Endothelial cell of umbilical vein (primary cell): Measurements from ENCODE around the gene COL18A1. TPM values are rescaled to one million over a fixed set of nuclear protein-coding genes. Genes with fewer than 3 reads are reported as not detected.

Experiments
- BruUV-seq: library from RNA; stranded (reverse); fragments of 400-500 nt; replicated peaks from 2 replicates; lab custom pipeline; 2021; lab: Mats Ljungman, UMichigan
- CTCF ChIA-PET: fragments of 300-600, 350-600 bp; sonication (Branson Sonifier 250); formaldehyde crosslinking; loops from one replicate; lab custom pipeline; 2021; ENCODE audit warnings: antibody characterized with exemption, inconsistent platforms; lab: Charles Lee
- POLR2A ChIA-PET: fragments of 300-600, 350-600 bp; sonication (Branson Sonifier 250); formaldehyde crosslinking; loops from one replicate; lab custom pipeline; 2021; ENCODE audit warnings: antibody characterized with exemption, inconsistent platforms; lab: Charles Lee
- DNase-seq: peaks from one replicate; pipeline ENCODE4 v3.0.0-alpha.2; 2011; ENCODE audit warnings: low read depth, low spot score
- FAIRE-seq: peaks from 2 replicates; lab custom pipeline; 2011; peaks lifted over from hg19 to GRCh38; lab: Jason Lieb, UNC
- H2AFZ ChIP-seq: 2 replicates; pipeline ENCODE4 v1.6.0; 2012; ENCODE audit warnings: low read depth, low read length, control low read depth, inconsistent platforms
- H3K27ac ChIP-seq: 2 replicates; pipeline ENCODE4 v1.5.1; 2011; ENCODE audit warnings: low read depth, mild to moderate bottlenecking, control low read depth, low read length, moderate library complexity; ENCODE audit not compliant: insufficient read depth
- H3K27me3 ChIP-seq, 2 experiments: 2 replicates each; pipeline versions ENCODE4 v1.6.0 to v1.6.1; 2011; ENCODE audit warnings: low read length in 2 of 2, mixed read lengths in 1 of 2; ENCODE audit not compliant: control insufficient read depth in 2 of 2, insufficient read depth in 2 of 2
- H3K36me3 ChIP-seq, 2 experiments: 2 replicates in 1 of 2; 3 replicates in 1 of 2; pipeline ENCODE4 v1.5.1; 2011; ENCODE audit warnings: low read length in 2 of 2, mild to moderate bottlenecking in 1 of 2, moderate library complexity in 1 of 2; ENCODE audit not compliant: control insufficient read depth in 2 of 2, insufficient read depth in 2 of 2; ENCODE audit errors: extremely low read depth in 1 of 2
- H3K4me1 ChIP-seq: 3 replicates; pipeline ENCODE4 v1.5.1; 2011; ENCODE audit warnings: mild to moderate bottlenecking, low read length; ENCODE audit not compliant: control insufficient read depth, insufficient read depth; ENCODE audit errors: extremely low read depth
- H3K4me2 ChIP-seq: 2 replicates; pipeline ENCODE4 v1.6.1; 2011; ENCODE audit warnings: low read length, control low read depth, mixed read lengths; ENCODE audit not compliant: insufficient read depth
- H3K4me3 ChIP-seq, 3 experiments: fragments of 200-600 bp in 1 of 3; sonication (generic), shearing (Covaris generic) in 1 of 3; replicated peaks in 1 of 3; 2 replicates each; pipeline ENCODE4 v1.5.1; 2011 to 2016; ENCODE audit warnings: control low read depth in 3 of 3, low read length in 3 of 3, mild to moderate bottlenecking in 2 of 3, inconsistent platforms in 1 of 3, low read depth in 1 of 3, moderate library complexity in 1 of 3; ENCODE audit not compliant: insufficient read depth in 1 of 3
- H3K79me2 ChIP-seq: 2 replicates; pipeline ENCODE4 v1.6.0; 2012; ENCODE audit warnings: low read length, inconsistent platforms; ENCODE audit not compliant: control insufficient read depth, insufficient read depth
- H3K9ac ChIP-seq: replicated peaks from 2 replicates; pipeline ENCODE3; 2011; ENCODE audit warnings: low read length, control low read depth; ENCODE audit not compliant: insufficient read depth; ENCODE audit errors: extremely low read depth
- H3K9me1 ChIP-seq: replicated peaks from 3 replicates; pipeline ENCODE4 v1.6.0; 2011; ENCODE audit warnings: mild to moderate bottlenecking, low read length; ENCODE audit not compliant: control insufficient read depth, insufficient read depth; ENCODE audit errors: extremely low read depth
- H3K9me3 ChIP-seq: replicated peaks from 2 replicates; pipeline ENCODE4 v1.5.1; 2012; ENCODE audit warnings: low read length, inconsistent platforms; ENCODE audit not compliant: control insufficient read depth, insufficient read depth
- H4K20me1 ChIP-seq: replicated peaks from 2 replicates; pipeline ENCODE3; 2011; ENCODE audit warnings: mild to moderate bottlenecking, low read length; ENCODE audit not compliant: control insufficient read depth, insufficient read depth; ENCODE audit errors: extremely low read depth
- EZH2 ChIP-seq: IDR thresholded peaks from 2 replicates; pipeline ENCODE4 v1.6.1; 2012; ENCODE audit warnings: borderline replicate concordance, low read depth, mild to moderate bottlenecking, moderate library complexity, low read length, inconsistent platforms; ENCODE audit not compliant: severe bottlenecking
- FOS ChIP-seq: IDR thresholded peaks from 2 replicates; pipeline ENCODE4 v1.6.1; 2011; ENCODE audit warnings: mild to moderate bottlenecking, low read length, moderate library complexity, borderline replicate concordance; ENCODE audit not compliant: insufficient read depth
- GATA2 ChIP-seq: IDR thresholded peaks from 2 replicates; pipeline ENCODE4 v1.7.0; 2011; ENCODE audit warnings: low read depth, mild to moderate bottlenecking, moderate library complexity, mixed read lengths, low read length; ENCODE audit not compliant: insufficient read length, insufficient read depth
- JUN ChIP-seq: IDR thresholded peaks from 2 replicates; pipeline ENCODE4 v1.6.1; 2011; ENCODE audit warnings: borderline replicate concordance, low read depth; ENCODE audit not compliant: insufficient read length, insufficient read depth
- MYC ChIP-seq: IDR thresholded peaks from one replicate; pipeline ENCODE4 v1.6.1; 2011; ENCODE audit warnings: mild to moderate bottlenecking, low read depth, low read length
- POLR2A ChIP-seq: IDR thresholded peaks from 2 replicates; pipeline ENCODE4 v1.6.1; 2012; ENCODE audit warnings: low read depth, mild to moderate bottlenecking, control low read depth, low read length
- POLR2AphosphoS5 ChIP-seq: IDR thresholded peaks from 2 replicates; pipeline ENCODE4 v1.6.1; 2012; ENCODE audit warnings: low read depth, mild to moderate bottlenecking, control low read depth, low read length, moderate library complexity; ENCODE audit not compliant: insufficient read depth
- dilution Hi-C: fragments of 300-500 bp; cut with MboI; formaldehyde crosslinking; loops from one replicate; pipeline ENCODE4 v1.15.0; 2019; ENCODE audit warnings: low sequenced_read_pairs; ENCODE audit not compliant: extremely low pct_ligation_motif_present
- intact Hi-C: fragments of 100-400 bp; cut with micrococcal nuclease; formaldehyde crosslinking; loops from one replicate; pipeline ENCODE4 v1.10.0; 2022
- polyA plus RNA-seq, 4 experiments: library from polyadenylated mRNA; depleted of rRNA in 3 of 4; stranded (reverse) in 3 of 4; unstranded in 1 of 4; fragments of >200 nt; gene quantifications; 2 replicates each; pipeline versions ENCODE4 v1.2.1 to v1.2.3, GENCODE V29; 2011 to 2012; ENCODE audit warnings: missing spikeins in 1 of 4
- total RNA-seq: library from RNA; stranded (reverse); gene quantifications from 2 replicates; pipeline ENCODE4 v1.2.3, GENCODE V29; 2021
- TF ChIP-seq, protein P1 (sequence below), 2 donors: IDR thresholded peaks; 1 replicate in 1 of 2; 2 replicates in 1 of 2; pipeline ENCODE4 v1.5.1; 2011; ENCODE audit warnings: low read length in 2 of 2, mild to moderate bottlenecking in 2 of 2, moderate library complexity in 2 of 2, control low read depth in 1 of 2, inconsistent platforms in 1 of 2, low read depth in 1 of 2; ENCODE audit not compliant: insufficient read depth in 1 of 2; ENCODE audit errors: extremely low read depth in 1 of 2
- TF ChIP-seq, protein P2 (sequence below): IDR thresholded peaks from 2 replicates; pipeline ENCODE4 v1.6.1; 2011; ENCODE audit not compliant: insufficient read depth, insufficient read length

COL18A1 gene
- total and polyA plus RNA-seq, 2 donors (not counting 3 experiments of a cell fraction or from before 2014, with no cell fraction given) = 198 to 252 TPM

DNA sequence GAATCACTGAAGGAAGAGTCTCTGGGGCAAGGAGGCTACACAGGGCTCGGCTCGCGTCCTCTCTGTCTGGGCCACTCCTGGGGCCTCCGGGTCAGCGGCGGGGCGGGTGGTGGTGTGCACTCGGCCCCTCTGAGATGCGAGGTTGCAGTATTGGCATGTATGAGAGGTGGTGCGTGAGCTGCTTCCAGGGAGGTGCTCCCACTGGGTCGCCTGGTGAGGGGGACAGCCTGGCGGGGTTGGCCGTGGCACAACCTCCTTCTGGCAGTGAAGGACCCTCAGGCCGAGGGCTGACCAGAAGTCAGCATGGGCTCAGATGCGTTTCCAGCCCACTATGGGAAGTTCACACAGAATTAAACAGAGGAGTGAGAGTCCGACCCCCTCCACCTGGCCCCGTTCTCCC lies 38.5 kb upstream of the COL18A1 start:
- ChIA-PET CTCF (interaction anchor here (1.1 to 1.9 kb wide), 8 partner anchors 18 to 77 kb away, joined by 3 to 12 read pairs (median 4); no protein-coding TSS in a partner anchor), POLR2A (interaction anchor here (1.0 to 1.5 kb wide), 2 partner anchors 47 to 49 kb away, joined by 3 read pairs; no protein-coding TSS in a partner anchor)
- Histone ChIP-seq H2AFZ (no peak overlapping the region), H3K9ac (peak overlapping the region; percentile 77), H3K4me2 (peak overlapping the region; percentile 5), H3K27ac (peak overlapping the region; percentile 96), H3K4me1 (peaks cover 42% of the 10 kb centered on the region), H3K4me3 (no peak overlapping the region), H4K20me1 (no peaks in the 10 kb centered on the region), H3K36me3 (no peaks in the 10 kb centered on the region), H3K9me3 (no peaks in the 10 kb centered on the region), H3K9me1 (no peaks in the 10 kb centered on the region), H3K79me2 (no peaks in the 10 kb centered on the region), H3K27me3 (no peaks in the 10 kb centered on the region)
- BruUV-seq = no TSS peak
- intact Hi-C loops (no loop called here), dilution Hi-C loops (no loop called here)
- TF ChIP-seq EZH2 (no peak), POLR2A (no peak), POLR2AphosphoS5 (no peak), FOS (no peak), MYC (no peak), GATA2 (no peak), JUN (no peak)
- TF ChIP-seq, protein P1, sequence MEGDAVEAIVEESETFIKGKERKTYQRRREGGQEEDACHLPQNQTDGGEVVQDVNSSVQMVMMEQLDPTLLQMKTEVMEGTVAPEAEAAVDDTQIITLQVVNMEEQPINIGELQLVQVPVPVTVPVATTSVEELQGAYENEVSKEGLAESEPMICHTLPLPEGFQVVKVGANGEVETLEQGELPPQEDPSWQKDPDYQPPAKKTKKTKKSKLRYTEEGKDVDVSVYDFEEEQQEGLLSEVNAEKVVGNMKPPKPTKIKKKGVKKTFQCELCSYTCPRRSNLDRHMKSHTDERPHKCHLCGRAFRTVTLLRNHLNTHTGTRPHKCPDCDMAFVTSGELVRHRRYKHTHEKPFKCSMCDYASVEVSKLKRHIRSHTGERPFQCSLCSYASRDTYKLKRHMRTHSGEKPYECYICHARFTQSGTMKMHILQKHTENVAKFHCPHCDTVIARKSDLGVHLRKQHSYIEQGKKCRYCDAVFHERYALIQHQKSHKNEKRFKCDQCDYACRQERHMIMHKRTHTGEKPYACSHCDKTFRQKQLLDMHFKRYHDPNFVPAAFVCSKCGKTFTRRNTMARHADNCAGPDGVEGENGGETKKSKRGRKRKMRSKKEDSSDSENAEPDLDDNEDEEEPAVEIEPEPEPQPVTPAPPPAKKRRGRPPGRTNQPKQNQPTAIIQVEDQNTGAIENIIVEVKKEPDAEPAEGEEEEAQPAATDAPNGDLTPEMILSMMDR (IDR thresholded peaks at IDR 0.05; ENCODE audit: extremely low read depth in 1 of 2, insufficient read depth in 1 of 2, low read depth in 1 of 2, low read length in 2 of 2) = no peak
- TF ChIP-seq, protein P2, sequence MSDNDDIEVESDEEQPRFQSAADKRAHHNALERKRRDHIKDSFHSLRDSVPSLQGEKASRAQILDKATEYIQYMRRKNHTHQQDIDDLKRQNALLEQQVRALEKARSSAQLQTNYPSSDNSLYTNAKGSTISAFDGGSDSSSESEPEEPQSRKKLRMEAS = no peak
- DNase-seq = no peak
- no peak for FAIRE-seq
